Parathyroid adenoma (tissue), 2 donors: ENCODE measurements around the gene KIF13A.

Experiments used
- H2AFZ ChIP-seq: fragments of 300-600 bp; sonication (generic); one replicate; pipeline ENCODE4 v1.7.0; 2017; ENCODE audit warnings: antibody characterized with exemption, mild to moderate bottlenecking
- H3K27ac ChIP-seq: fragments of 300-600 bp; sonication (generic); one replicate; pipeline ENCODE4 v1.7.0; 2017
- H3K27me3 ChIP-seq: fragments of 300-600 bp; sonication (generic); one replicate; pipeline ENCODE4 v1.7.0; 2017; ENCODE audit warnings: low read length; ENCODE audit not compliant: control insufficient read depth, insufficient read depth
- H3K36me3 ChIP-seq: fragments of 300-600 bp; sonication (generic); one replicate; pipeline ENCODE4 v1.7.0; 2017; ENCODE audit warnings: low read length; ENCODE audit not compliant: control insufficient read depth, insufficient read depth
- H3K4me1 ChIP-seq: fragments of 300-600 bp; sonication (generic); one replicate; pipeline ENCODE4 v1.7.0; 2017; ENCODE audit warnings: control low read depth
- H3K4me2 ChIP-seq: fragments of 300-600 bp; sonication (generic); one replicate; pipeline ENCODE4 v1.7.0; 2017; ENCODE audit warnings: low read length
- H3K4me3 ChIP-seq: fragments of 300-600 bp; sonication (generic); one replicate; pipeline ENCODE4 v1.7.0; 2017; ENCODE audit warnings: low read depth, low read length
- H3K79me2 ChIP-seq: fragments of 300-600 bp; sonication (generic); one replicate; pipeline ENCODE4 v1.7.0; 2017; ENCODE audit warnings: control low read depth
- H3K9ac ChIP-seq: fragments of 300-600 bp; sonication (generic); one replicate; pipeline ENCODE4 v1.7.0; 2017; ENCODE audit warnings: mild to moderate bottlenecking
- H3K9me3 ChIP-seq: fragments of 300-600 bp; sonication (generic); one replicate; pipeline ENCODE4 v1.7.0; 2017; ENCODE audit warnings: low read length; ENCODE audit not compliant: control insufficient read depth
- CTCF ChIP-seq: fragments of 300-600 bp; sonication (generic); IDR thresholded peaks from one replicate; pipeline ENCODE4 v1.7.0; 2017; ENCODE audit warnings: antibody characterized with exemption, mild to moderate bottlenecking
- donor health status: primary hyperparathyroidism.

The KIF13A gene

DNA sequence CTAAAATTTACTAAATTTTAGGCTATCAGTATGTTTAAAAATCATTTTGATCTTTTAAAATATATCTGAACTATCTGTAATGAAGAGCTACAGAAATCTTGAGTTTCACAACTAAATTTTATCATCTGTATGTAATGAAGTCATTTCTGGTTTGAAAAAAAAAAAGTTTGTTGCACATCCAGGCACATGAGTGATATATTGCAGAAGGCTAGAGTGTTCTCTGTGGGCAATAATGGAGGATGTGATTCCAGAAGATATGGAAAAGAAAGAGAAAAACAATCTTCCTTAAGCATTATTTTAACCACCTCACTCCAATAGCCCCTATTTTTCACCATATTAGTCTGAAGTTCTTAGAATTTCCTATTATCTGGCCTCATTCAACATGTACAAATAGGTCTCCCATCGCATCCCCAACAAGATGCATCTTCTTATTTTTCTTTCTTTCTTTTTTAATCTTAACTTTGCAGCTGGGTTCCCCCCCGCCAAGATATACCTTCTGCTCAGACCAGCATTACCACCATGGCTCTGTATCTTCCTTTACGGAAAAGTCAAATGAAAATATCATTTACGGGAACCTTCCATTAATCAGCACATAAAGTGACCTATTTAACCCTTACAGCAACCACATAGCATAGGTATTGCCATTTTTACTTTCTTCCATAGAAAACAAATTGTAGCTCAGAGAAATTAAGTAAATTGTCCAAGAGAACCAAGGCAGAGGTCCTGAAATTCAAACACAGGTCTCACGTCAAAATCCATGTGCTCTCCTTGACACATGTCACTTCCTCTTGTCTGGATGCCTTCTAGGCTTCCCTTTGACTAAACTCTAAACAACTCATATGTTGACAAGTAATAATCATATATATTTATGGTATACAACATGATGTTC, 116.9 kb downstream of the KIF13A start:
- Histone ChIP-seq H3K27ac (no peak overlapping the region), H3K79me2 (no peaks in the 10 kb centered on the region), H3K36me3 (no peaks in the 10 kb centered on the region), H2AFZ (no peak overlapping the region), H3K9me3 (no peaks in the 10 kb centered on the region), H3K4me1 (no peaks in the 10 kb centered on the region), H3K4me2 (no peak overlapping the region), H3K4me3 (no peak overlapping the region), H3K9ac (no peak overlapping the region), H3K27me3 (no peaks in the 10 kb centered on the region)
- no peak for TF ChIP-seq CTCF

GRCh38 chr6:17869753-17870050, 117.7 kb downstream of the KIF13A start:
- no peak overlapping the region for H3K4me3 ChIP-seq
- H2AFZ ChIP-seq: no peak overlapping the region
- H3K9me3 ChIP-seq: no peaks in the 10 kb centered on the region
- no peak overlapping the region for H3K9ac ChIP-seq
- peaks cover 4% of the 10 kb centered on the region for H3K4me1 ChIP-seq
- no peaks in the 10 kb centered on the region for H3K79me2 ChIP-seq
- H3K4me2 ChIP-seq: no peak overlapping the region
- no peaks in the 10 kb centered on the region for H3K36me3 ChIP-seq
- no peaks in the 10 kb centered on the region for H3K27me3 ChIP-seq
- H3K27ac ChIP-seq: no peak overlapping the region
- TF ChIP-seq CTCF: no peak

DNA sequence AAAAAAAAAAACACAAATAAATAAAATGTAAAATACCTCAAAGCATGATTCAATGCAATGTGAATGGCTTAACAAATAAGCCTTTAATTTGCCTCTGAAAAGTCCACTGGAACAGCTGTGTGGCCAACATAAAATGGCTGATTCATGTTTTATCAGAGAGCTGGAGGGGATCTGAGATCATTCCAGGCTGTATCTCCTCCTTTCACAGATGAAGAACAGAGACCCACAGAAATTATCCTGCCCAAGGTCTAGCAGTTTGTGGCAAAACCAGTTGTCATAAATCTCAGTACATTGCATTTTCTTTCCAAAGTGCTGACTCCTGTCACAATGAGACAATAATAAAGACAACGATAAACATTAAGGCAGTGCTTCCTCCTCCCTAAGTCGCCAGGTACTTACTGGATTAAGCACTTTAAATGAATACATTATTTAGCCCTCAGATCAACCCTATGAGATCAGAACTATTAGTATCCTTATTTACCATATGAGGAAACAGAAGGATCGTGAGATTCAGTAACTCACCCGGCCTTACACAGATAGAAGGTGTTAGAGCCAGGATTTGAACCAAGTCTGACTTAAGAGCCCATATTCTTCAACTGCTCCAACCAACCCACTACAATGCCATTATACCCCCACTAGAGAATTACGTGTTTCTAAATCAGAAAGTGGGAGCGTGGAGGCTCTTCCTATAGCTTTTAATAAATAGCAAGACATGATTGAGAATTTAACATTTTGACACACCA, 118.3 kb downstream of the KIF13A start:
- no peaks in the 10 kb centered on the region for H3K27me3 ChIP-seq
- H3K4me2 ChIP-seq: no peak overlapping the region
- H3K4me1 ChIP-seq: peaks cover 4% of the 10 kb centered on the region
- H3K4me3 ChIP-seq: no peak overlapping the region
- no peak overlapping the region for H3K9ac ChIP-seq
- H2AFZ ChIP-seq: no peak overlapping the region
- no peak for TF ChIP-seq CTCF
- no peaks in the 10 kb centered on the region for H3K36me3 ChIP-seq
- H3K79me2 ChIP-seq: no peaks in the 10 kb centered on the region
- no peak overlapping the region for H3K27ac ChIP-seq
- no peaks in the 10 kb centered on the region for H3K9me3 ChIP-seq

GRCh38 chr6:17867880-17868279, 119.6 kb downstream of the KIF13A start:
- TF ChIP-seq CTCF: no peak
- Histone ChIP-seq H3K36me3 (no peaks in the 10 kb centered on the region), H3K4me1 (peaks cover 4% of the 10 kb centered on the region), H3K79me2 (no peaks in the 10 kb centered on the region), H2AFZ (no peak overlapping the region), H3K4me3 (no peak overlapping the region), H3K27me3 (no peaks in the 10 kb centered on the region), H3K27ac (no peak overlapping the region), H3K9me3 (no peaks in the 10 kb centered on the region), H3K9ac (no peak overlapping the region), H3K4me2 (no peak overlapping the region)
